IMR-90 (cell line): Measurements from ENCODE around the gene GRID1. TPM values are rescaled to one million over a fixed set of nuclear protein-coding genes. Genes with fewer than 3 reads are reported as not detected.

Source experiments
- ATAC-seq: fragments of 200-7000 bp; cut with Tn5 transposase; 2 replicates; pipeline ENCODE4 v1.9.1; 2020; ENCODE audit warnings: low read depth, mild to moderate bottlenecking, moderate library complexity
- BruUV-seq: library from RNA; stranded (reverse); fragments of 400-500 nt; replicated peaks from 2 replicates; lab custom pipeline; 2021; lab: Mats Ljungman, UMichigan
- CTCF ChIA-PET: fragments of 300-600 bp; formaldehyde crosslinking; extraction: SDS; loops from one replicate; lab custom pipeline; 2021; ENCODE audit warnings: antibody characterized with exemption; lab: Yijun Ruan, JAX
- POLR2A ChIA-PET: fragments of 300-600 bp; sonication (Branson Sonifier 250); formaldehyde crosslinking; loops from one replicate; lab custom pipeline; 2022; ENCODE audit warnings: antibody characterized with exemption; ENCODE audit not compliant: unreplicated experiment; lab: Charles Lee
- DNase-seq: peaks from one replicate; pipeline ENCODE4 v3.0.0; 2013
- H2AFZ ChIP-seq: replicated peaks from 2 replicates; pipeline ENCODE3; 2013; ENCODE audit warnings: low read length, mild to moderate bottlenecking; ENCODE audit not compliant: poor library complexity
- H2AK5ac ChIP-seq: 2 replicates; pipeline ENCODE4 v1.6.1; 2013; ENCODE audit warnings: low read depth, low read length, inconsistent platforms
- H2AK9ac ChIP-seq: replicated peaks from 2 replicates; pipeline ENCODE3; 2013; ENCODE audit warnings: mild to moderate bottlenecking, low read depth, low read length, moderate library complexity; ENCODE audit not compliant: poor library complexity
- H2BK120ac ChIP-seq: 2 replicates; pipeline ENCODE4 v1.6.1; 2013; ENCODE audit warnings: low read depth, low read length, inconsistent platforms
- H2BK15ac ChIP-seq: 3 replicates; pipeline ENCODE4 v1.6.1; 2013; ENCODE audit warnings: low read depth, low read length, inconsistent platforms
- H2BK20ac ChIP-seq: 2 replicates; pipeline ENCODE4 v1.6.1; 2013; ENCODE audit warnings: low read depth, mild to moderate bottlenecking, inconsistent platforms, low read length, moderate library complexity
- H2BK5ac ChIP-seq: 2 replicates; pipeline ENCODE4 v1.6.1; 2013; ENCODE audit warnings: mild to moderate bottlenecking, low read depth, low read length, inconsistent platforms; ENCODE audit not compliant: poor library complexity, severe bottlenecking
- H3K14ac ChIP-seq: replicated peaks from 2 replicates; pipeline ENCODE4 v1.6.1; 2013; ENCODE audit warnings: low read depth, low read length, inconsistent platforms
- H3K18ac ChIP-seq: 2 replicates; pipeline ENCODE4 v1.6.1; 2013; ENCODE audit warnings: low read depth, low read length, control low read depth
- H3K23ac ChIP-seq: 2 replicates; pipeline ENCODE4 v1.6.1; 2013; ENCODE audit warnings: low read depth, low read length, inconsistent platforms
- H3K27ac ChIP-seq: 2 replicates; pipeline ENCODE4 v1.5.1; 2013; ENCODE audit warnings: mild to moderate bottlenecking, control low read depth, low read length; ENCODE audit not compliant: insufficient read depth
- H3K27me3 ChIP-seq: 2 replicates; pipeline ENCODE4 v1.6.1; 2013; ENCODE audit warnings: low read length; ENCODE audit not compliant: control insufficient read depth, insufficient read depth
- H3K36me3 ChIP-seq: 2 replicates; pipeline ENCODE4 v1.6.1; 2013; ENCODE audit warnings: low read length, mixed read lengths; ENCODE audit not compliant: control insufficient read depth, insufficient read depth
- H3K4ac ChIP-seq: 2 replicates; pipeline ENCODE4 v1.6.1; 2013; ENCODE audit warnings: low read depth, low read length, inconsistent platforms
- H3K4me1 ChIP-seq: 2 replicates; pipeline ENCODE4 v1.6.1; 2013; ENCODE audit warnings: low read length, mixed read lengths; ENCODE audit not compliant: control insufficient read depth, insufficient read depth
- H3K4me2 ChIP-seq: 2 replicates; pipeline ENCODE4 v1.6.1; 2013; ENCODE audit warnings: low read depth, mild to moderate bottlenecking, control low read depth, low read length, moderate library complexity
- H3K4me3 ChIP-seq: 2 replicates; pipeline ENCODE4 v1.5.1; 2013; ENCODE audit warnings: low read depth, mild to moderate bottlenecking, control low read depth, low read length, moderate library complexity; ENCODE audit not compliant: insufficient read depth
- H3K56ac ChIP-seq: 2 replicates; pipeline ENCODE4 v1.6.1; 2013; ENCODE audit warnings: low read length, inconsistent platforms; ENCODE audit not compliant: insufficient read depth; ENCODE audit errors: extremely low read depth
- H3K79me1 ChIP-seq, 2 experiments: 2 replicates each; pipeline ENCODE4 v1.6.1; 2013; ENCODE audit warnings: low read length in 2 of 2, inconsistent platforms in 1 of 2, low read depth in 1 of 2
- H3K9ac ChIP-seq: 2 replicates; pipeline ENCODE4 v1.6.1; 2013; ENCODE audit warnings: low read depth, low read length, control low read depth
- H3K9me1 ChIP-seq: 2 replicates; pipeline ENCODE4 v1.6.1; 2013; ENCODE audit warnings: low read length, inconsistent platforms; ENCODE audit not compliant: insufficient read depth
- H3K9me3 ChIP-seq: 2 replicates; pipeline ENCODE4 v1.6.1; 2013; ENCODE audit warnings: low read length; ENCODE audit not compliant: control insufficient read depth, insufficient read depth
- H4K20me1 ChIP-seq: 2 replicates; pipeline ENCODE4 v1.6.1; 2013; ENCODE audit warnings: low read length, inconsistent platforms; ENCODE audit not compliant: insufficient read depth
- H4K5ac ChIP-seq: 2 replicates; pipeline ENCODE4 v1.6.1; 2013; ENCODE audit warnings: mild to moderate bottlenecking, low read depth, low read length, control low read depth
- H4K8ac ChIP-seq, 2 experiments: 2 replicates each; pipeline ENCODE4 v1.6.1; 2013; ENCODE audit warnings: low read depth in 2 of 2, low read length in 2 of 2, control low read depth in 1 of 2, inconsistent platforms in 1 of 2
- H4K91ac ChIP-seq: 2 replicates; pipeline ENCODE4 v1.6.1; 2013; ENCODE audit warnings: low read depth, low read length, inconsistent platforms; ENCODE audit not compliant: insufficient read depth
- BHLHE40 ChIP-seq: fragments of 150-350 bp; IDR thresholded peaks from 2 replicates; pipeline ENCODE4 v1.6.1; 2016; ENCODE audit warnings: mild to moderate bottlenecking, low read depth, low read length
- CEBPB ChIP-seq: IDR thresholded peaks from 2 replicates; pipeline ENCODE4 v1.6.1; 2012; ENCODE audit warnings: low read depth, low read length, improper control_type of control experiment
- CHD1 ChIP-seq: IDR thresholded peaks from 2 replicates; pipeline ENCODE4 v1.6.1; 2012; ENCODE audit warnings: low read depth, low read length, improper control_type of control experiment
- CTCF ChIP-seq: conservative IDR thresholded peaks from 2 replicates; pipeline ENCODE4 v1.5.1; 2012; ENCODE audit warnings: mild to moderate bottlenecking, low read depth, low read length, improper control_type of control experiment
- ELK1 ChIP-seq: fragments of 150-350 bp; IDR thresholded peaks from 2 replicates; pipeline ENCODE4 v1.6.1; 2016; ENCODE audit warnings: low read depth, mild to moderate bottlenecking, low read length, moderate library complexity, borderline replicate concordance
- FOS ChIP-seq: fragments of 150-350 bp; IDR thresholded peaks from 2 replicates; pipeline ENCODE4 v1.6.1; 2016; ENCODE audit warnings: low read depth, low read length
- MAFK ChIP-seq: IDR thresholded peaks from 2 replicates; pipeline ENCODE4 v1.6.1; 2012; ENCODE audit warnings: low read depth, low read length, improper control_type of control experiment
- MAZ ChIP-seq: IDR thresholded peaks from 2 replicates; pipeline ENCODE4 v1.6.1; 2012; ENCODE audit warnings: low read depth, mild to moderate bottlenecking, low read length, improper control_type of control experiment, moderate library complexity, borderline replicate concordance
- MXI1 ChIP-seq: IDR thresholded peaks from 2 replicates; pipeline ENCODE4 v1.6.1; 2012; ENCODE audit warnings: low read depth, mild to moderate bottlenecking, low read length, moderate library complexity, borderline replicate concordance
- NFE2L2 ChIP-seq: fragments of 150-350 bp; IDR thresholded peaks from 2 replicates; pipeline ENCODE4 v1.6.1; 2016; ENCODE audit warnings: low read depth, mild to moderate bottlenecking, low read length
- POLR2A ChIP-seq: IDR thresholded peaks from 2 replicates; pipeline ENCODE4 v1.6.1; 2012; ENCODE audit warnings: mild to moderate bottlenecking, low read depth, low read length
- RAD21 ChIP-seq: IDR thresholded peaks from 2 replicates; pipeline ENCODE4 v1.6.1; 2012; ENCODE audit warnings: low read length, improper control_type of control experiment
- RCOR1 ChIP-seq: IDR thresholded peaks from 2 replicates; pipeline ENCODE4 v1.6.1; 2012; ENCODE audit warnings: mild to moderate bottlenecking, low read length, improper control_type of control experiment; ENCODE audit not compliant: insufficient replicate concordance
- RFX5 ChIP-seq: IDR thresholded peaks from 2 replicates; pipeline ENCODE4 v1.8.0; 2012; ENCODE audit warnings: low read depth, mild to moderate bottlenecking, low read length, moderate library complexity
- SMC3 ChIP-seq: fragments of 150-350 bp; IDR thresholded peaks from 2 replicates; pipeline ENCODE4 v1.6.1; 2016; ENCODE audit warnings: low read depth, mild to moderate bottlenecking, antibody characterized with exemption, low read length, moderate library complexity
- USF2 ChIP-seq: fragments of 150-350 bp; IDR thresholded peaks from 2 replicates; pipeline ENCODE4 v1.6.1; 2017; ENCODE audit warnings: mild to moderate bottlenecking, antibody characterized with exemption, low read length, low read depth
- WGBS, 2 experiments: methylation state at CpG; one replicate each; pipeline versions ENCODE4 v1.1.5 to v1.1.7; 2013; ENCODE audit warnings: missing lambda C conversion rate in 2 of 2; ENCODE audit not compliant: insufficient read length in 1 of 2; ENCODE audit errors: extremely low coverage in 2 of 2; 5-methylcytosine and 5-hydroxymethylcytosine counted together
- dilution Hi-C: fragments of 300-500 bp; cut with HindIII; formaldehyde crosslinking; loops from one replicate; pipeline ENCODE4 v1.14.3; 2018; ENCODE audit warnings: low sequenced_read_pairs; ENCODE audit not compliant: unreplicated experiment
- in situ Hi-C: fragments of 300-500 bp; cut with MboI; formaldehyde crosslinking; loops from 3 replicates; pipeline ENCODE4 v1.14.3; 2019; ENCODE audit warnings: low sequenced_read_pairs, inconsistent platforms, mixed read lengths
- intact Hi-C: fragments of 100-400 bp; cut with micrococcal nuclease; formaldehyde crosslinking; loops from 2 replicates; pipeline ENCODE4 v1.10.0; 2022
- polyA plus RNA-seq, 3 experiments: library from polyadenylated mRNA; depleted of rRNA; stranded (reverse); fragments of >200 nt; gene quantifications; 2 replicates each; pipeline ENCODE4 v1.2.3, GENCODE V29; 2012; ENCODE audit warnings: low replicate concordance in 1 of 3
- total RNA-seq: library from RNA; depleted of rRNA; stranded (reverse); fragments of >200 nt; gene quantifications from 2 replicates; pipeline ENCODE4 v1.2.3, GENCODE V29; 2012

Gene GRID1
- total and polyA plus RNA-seq, 2 of the 4 experiments (the other 2 are of a cell fraction): not detected

GRCh38 chr10:86113044-86113443 lies 253.6 kb downstream of the GRID1 start:
- H3K27me3 ChIP-seq: no peaks in the 10 kb centered on the region
- no peak overlapping the region for H4K5ac ChIP-seq
- in situ Hi-C loops: no loop called here
- no peak overlapping the region for H3K23ac ChIP-seq
- no peak overlapping the region for H2BK15ac ChIP-seq
- 20% methylated on average over 1 of the region's 1 CpG; no CpG with 5 or more reads in 1 of the 2 experiments for whole genome bisulfite sequencing, 2 experiments
- no peak overlapping the region for H2AK5ac ChIP-seq
- ATAC-seq (no peak), DNase-seq (no peak)
- H4K91ac ChIP-seq: no peak overlapping the region
- H3K9me3 ChIP-seq: no peaks in the 10 kb centered on the region; the same call in 1 of the 2 replicates
- dilution Hi-C loops: no loop called here
- H3K9me1 ChIP-seq: no peaks in the 10 kb centered on the region
- intact Hi-C loops: no loop called here
- H3K14ac ChIP-seq: no peak overlapping the region
- POLR2A ChIA-PET: no interaction called here
- H3K4me3 ChIP-seq: no peak overlapping the region
- no peak overlapping the region for H3K18ac ChIP-seq
- H3K27ac ChIP-seq: no peak overlapping the region
- BruUV-seq: no TSS peak
- H3K4ac ChIP-seq: no peak overlapping the region
- H3K4me2 ChIP-seq: no peak overlapping the region
- H3K79me1 ChIP-seq: no peaks in the 10 kb centered on the region
- H2AK9ac ChIP-seq: no peak overlapping the region
- H4K20me1 ChIP-seq: no peaks in the 10 kb centered on the region
- no peak overlapping the region for H2BK5ac ChIP-seq
- H3K36me3 ChIP-seq: no peaks in the 10 kb centered on the region
- no peak overlapping the region for H2AFZ ChIP-seq
- TF ChIP-seq RCOR1: no peak
- TF ChIP-seq CHD1: no peak
- TF ChIP-seq CTCF: no peak
- no peak for TF ChIP-seq POLR2A
- no peak for TF ChIP-seq NFE2L2
- no peak for TF ChIP-seq USF2
- TF ChIP-seq MAZ: no peak
- TF ChIP-seq MAFK: no peak
- no peak for TF ChIP-seq RAD21
- no peak for TF ChIP-seq MXI1
- TF ChIP-seq SMC3: no peak
- no peak for TF ChIP-seq BHLHE40
- no peak for TF ChIP-seq CEBPB
- no peak for TF ChIP-seq FOS
- no peak for TF ChIP-seq RFX5
- no peak for TF ChIP-seq ELK1
- no peak overlapping the region for H2BK120ac ChIP-seq
- no peak overlapping the region for H3K56ac ChIP-seq
- CTCF ChIA-PET: no interaction called here
- H2BK20ac ChIP-seq: no peak overlapping the region
- no peak overlapping the region for H4K8ac ChIP-seq
- no peak overlapping the region for H3K9ac ChIP-seq
- no peaks in the 10 kb centered on the region for H3K4me1 ChIP-seq
